HPDE6-E6E7 (cell line): ENCODE measurements around the gene SLCO3A1.
"Not testable (repeated sequence)": the region's sequence is repeated elsewhere in the genome, so short reads cannot be mapped to it uniquely, and the experiment has no call there.

ENCODE experiments used
- DNase-seq: peaks from one replicate; pipeline ENCODE4 v3.0.0; 2011; ENCODE audit warnings: missing footprints; ENCODE audit errors: extremely low spot score

Gene SLCO3A1

DNA sequence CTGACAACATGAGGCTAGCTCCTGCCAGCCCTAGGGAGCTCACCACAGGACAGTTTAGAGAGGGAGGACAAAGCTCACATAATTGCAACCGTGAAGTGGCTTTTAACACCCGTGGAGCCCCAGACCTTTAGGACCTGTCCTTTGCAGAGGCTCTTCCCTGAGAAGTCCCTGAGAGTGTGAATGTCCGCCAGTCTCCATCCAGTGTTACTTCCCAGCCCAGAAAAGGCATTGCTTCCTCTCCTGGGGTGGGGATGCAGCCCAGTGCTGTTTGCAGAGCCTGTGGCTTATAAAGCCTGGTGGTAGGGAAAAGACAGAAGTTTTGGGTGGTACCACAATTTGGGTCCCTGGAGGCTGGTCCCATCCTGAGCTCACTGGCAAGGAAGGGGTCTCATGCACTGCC lies 182.0 kb downstream of the SLCO3A1 start:
- DNase-seq: no peak

- no peak for DNase-seq
Observed at GRCh38 chr15:92035961-92036360, 182.5 kb downstream of the SLCO3A1 start.

- no peak for DNase-seq
Observed at GRCh38 chr15:92037491-92037890, 184.0 kb downstream of the SLCO3A1 start.

DNA sequence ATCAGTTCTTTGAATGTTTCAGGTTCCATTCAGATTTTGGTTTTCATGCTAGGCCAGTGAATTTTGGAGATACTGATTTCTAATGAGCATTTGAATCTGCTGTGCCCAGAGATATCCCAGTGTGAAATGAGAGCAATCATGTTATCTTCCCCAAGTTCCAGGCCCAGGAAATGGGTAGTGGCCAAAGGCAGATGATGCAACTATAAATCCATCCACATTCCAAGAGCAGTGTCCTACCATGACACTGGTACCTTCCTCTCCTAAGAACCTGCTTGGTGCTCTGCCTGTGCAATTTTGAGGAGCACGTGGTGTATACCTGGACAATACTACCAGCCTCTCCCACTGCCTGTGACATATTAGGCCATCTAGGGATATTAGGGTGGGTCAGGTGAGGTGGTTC lies 186.8 kb downstream of the SLCO3A1 start:
- DNase-seq: no peak

DNA sequence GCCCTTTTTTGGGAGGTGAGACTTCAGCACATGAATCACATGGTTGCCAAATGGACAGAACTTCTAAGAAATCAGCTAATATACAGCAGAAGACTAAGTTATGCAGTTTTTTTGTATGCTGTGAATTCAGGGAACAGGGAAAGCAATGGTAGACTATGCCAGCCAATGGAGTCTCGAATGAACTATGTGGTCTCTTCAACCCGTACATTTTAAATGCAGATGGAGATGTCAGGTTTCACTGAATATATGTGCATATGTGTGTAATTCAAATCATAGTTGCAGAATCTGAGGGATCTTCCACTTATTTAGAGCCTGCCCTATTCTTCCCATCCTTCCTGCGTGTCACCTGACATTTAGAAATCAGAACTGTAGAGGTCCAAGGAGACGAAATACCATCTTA lies 187.9 kb downstream of the SLCO3A1 start:
- no peak for DNase-seq

DNA sequence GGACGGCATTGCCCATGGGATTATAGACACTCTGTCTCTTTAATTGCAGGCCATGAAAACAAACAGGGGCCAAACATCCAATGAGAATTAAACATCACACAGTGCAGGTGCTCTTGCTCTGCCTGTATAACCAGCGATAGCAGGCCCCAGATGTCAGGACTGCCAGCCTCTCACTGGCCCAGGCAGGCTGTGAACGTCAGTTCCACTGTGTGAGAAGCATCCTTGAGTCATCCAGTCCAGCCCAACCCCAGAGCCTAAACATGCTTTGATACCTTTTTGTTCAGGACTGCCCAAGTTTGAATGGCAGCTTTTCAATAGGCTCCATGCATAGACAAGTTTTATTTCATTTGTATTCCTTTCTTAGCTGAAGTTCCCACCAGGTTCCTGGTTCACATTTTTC lies 189.8 kb downstream of the SLCO3A1 start:
- no peak for DNase-seq

DNA sequence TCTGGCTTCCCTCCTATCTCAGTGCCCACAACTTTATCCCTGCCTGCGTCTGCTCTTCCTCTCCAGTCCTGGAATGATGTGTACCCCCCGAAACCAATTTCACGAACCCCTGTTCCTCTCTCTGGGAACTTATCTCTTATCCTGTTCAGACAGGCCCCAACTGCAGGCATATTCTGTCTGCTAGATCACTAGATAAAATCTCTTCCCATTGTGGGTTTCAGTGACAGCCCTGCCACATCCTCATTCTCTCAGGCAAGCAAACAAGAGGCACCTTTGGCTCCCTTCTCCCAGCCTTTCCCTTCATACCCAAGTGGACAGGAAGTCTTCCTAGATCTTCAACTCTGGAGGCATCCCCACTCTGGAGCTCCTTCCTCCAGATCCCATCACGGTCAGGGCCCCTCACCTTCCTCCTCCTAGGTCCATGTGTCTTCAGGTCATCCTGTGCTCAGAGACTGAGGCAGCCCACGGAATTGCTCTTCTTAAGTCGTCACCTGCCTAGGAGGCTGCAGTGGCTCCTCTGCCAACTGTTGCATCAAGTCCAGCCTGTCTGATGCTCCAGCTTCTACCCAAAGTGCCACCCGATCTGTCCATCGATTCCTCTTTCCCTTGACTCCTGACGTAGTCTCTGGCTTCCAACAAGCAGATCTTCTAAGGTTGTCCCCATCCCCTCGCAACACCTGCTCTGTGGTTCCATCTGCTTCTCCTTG lies 190.8 kb downstream of the SLCO3A1 start:
- DNase-seq: no peak

GRCh38 chr15:92047900-92048299 lies 194.4 kb downstream of the SLCO3A1 start:
- DNase-seq: no peak

DNA sequence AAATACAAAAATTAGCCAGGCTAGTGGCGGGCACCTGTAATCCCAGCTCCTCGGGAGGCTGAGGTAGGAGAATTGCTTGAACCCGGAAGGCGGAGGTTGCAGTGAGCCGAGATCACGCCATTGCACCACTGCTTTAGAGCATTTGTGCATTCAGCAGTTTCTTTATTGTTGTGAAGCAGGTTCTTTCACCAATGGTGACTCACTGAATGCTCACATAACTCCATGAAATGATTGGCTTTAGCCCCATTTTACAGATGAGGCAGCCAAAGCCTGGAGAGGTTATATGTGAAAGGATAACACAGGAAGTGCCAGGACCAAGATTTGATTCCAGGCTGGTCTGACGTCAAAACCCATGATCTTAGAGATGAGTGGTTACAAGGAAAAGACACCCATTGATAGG lies 195.2 kb downstream of the SLCO3A1 start:
- no peak for DNase-seq

DNA sequence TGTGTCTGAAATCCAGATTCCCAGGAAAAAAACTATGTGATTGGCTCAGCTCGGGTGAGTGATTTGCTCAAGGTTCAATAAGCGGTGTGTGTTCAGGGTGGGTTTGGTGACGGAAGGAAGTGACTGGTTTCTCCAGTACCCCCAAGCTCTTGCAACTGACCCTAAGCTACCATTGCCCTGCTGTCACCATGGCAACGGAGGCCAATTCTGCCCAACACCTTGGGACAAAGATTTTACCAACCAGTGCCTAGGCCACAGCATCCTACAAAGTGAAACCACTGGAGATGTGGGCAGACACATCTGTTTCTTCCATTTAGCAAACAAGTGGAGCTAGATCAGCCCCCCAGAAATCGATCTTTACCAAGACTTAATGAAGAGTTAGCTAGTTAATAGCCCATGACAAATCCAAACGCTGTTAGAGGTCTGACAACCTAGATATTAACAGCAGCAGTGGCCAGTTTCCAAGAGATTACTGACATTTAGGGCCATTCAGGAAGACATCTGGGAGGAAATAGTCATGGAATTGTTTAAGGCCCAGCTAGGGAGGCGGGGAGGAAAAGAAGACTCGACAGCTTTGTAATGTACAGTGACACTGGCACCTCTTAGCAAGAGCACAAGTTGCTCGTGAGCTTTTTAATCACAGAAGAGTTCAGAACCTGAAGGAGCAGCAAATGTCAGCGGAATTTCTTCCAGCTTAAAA lies 195.9 kb downstream of the SLCO3A1 start:
- DNase-seq: no peak

DNA sequence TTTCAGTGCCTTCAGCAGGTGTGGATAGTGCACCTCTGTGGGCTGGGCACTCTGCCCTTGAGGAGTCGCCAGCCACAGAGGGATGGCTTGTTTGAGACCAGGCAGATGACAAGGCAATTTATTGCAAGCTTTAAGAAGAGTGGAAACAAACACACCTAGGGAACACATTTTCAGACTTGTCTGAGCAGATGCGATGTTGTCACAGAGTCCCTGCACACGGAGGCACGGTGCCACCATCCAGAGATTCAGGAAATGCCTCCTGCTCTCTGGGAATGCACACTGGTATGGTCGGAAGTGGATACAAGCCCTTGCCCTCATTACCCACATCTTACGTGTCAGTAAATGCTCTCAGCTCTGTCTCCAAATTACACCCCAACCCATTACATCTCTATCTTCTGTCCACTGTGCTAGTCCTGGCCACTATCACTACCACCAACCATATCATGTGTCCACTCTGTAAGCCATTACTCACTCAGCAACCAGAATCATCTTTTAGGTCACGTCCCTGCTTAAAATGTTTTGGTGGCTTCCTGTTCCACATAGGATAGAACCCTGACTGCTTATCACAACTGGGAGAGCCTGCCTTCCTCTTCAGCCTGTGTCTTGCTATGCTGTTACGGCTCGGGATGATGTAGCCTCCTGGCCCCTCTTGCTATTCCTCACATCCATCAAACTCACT lies 196.9 kb downstream of the SLCO3A1 start:
- DNase-seq: no peak

DNA sequence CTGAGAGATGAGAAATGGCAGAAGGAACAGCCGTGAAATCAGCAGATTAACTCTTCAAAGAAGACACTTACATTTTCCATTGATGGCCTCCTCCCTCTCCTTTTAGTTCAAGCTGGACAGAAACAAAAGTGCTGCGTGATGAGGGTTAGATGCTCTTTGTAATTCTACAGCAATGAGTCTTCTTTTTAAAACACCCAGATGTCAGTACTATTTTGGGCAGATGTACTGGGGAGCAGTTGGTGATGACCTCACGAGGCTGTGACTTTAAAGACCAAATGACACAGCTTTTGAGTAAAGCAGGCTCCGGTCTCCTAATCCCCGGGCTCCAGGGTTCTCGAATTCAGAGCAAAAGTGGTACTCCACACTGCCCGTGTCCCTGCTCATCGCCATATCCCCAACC lies 198.2 kb downstream of the SLCO3A1 start:
- DNase-seq: no peak

- DNase-seq: no peak
Observed at GRCh38 chr15:92053753-92054316, 200.3 kb downstream of the SLCO3A1 start.

DNA sequence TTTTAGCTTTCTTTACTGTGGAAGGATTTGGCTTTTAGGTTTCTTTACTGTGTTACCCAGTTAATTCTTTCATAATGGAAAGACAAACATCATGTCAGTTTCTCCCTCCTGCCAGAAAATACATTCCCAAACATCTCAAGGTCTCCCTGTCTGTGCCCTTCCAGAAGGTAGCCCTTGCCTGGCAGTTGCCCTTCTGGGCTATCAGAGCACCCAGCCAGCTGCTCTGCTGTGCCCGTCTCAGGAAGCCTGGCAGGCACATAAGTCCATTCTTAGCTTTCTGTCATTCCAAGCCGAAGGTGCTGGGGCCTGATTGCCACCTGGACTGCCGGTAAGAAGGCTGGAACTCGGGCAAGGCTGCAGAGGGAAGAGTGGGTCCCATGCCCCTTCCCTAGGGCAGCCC lies 203.4 kb downstream of the SLCO3A1 start:
- no peak for DNase-seq

- DNase-seq: no peak
Observed at GRCh38 chr15:92059036-92059970, 205.8 kb downstream of the SLCO3A1 start.

DNA sequence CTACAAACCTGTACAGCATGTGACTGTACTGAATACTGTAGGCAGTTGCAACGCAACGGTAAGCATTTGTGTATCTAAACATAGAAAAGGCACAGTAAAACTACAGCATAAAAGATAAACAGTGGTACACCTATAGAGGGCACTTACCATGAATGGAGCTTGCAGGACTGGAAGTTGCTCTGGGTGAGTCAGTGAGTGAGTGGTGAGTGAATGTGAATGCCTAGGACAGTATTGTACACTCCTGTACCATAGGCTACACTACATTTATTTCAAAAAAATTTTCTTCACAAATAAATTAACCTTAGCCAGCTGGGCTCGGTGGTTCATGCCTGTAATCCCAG lies 206.4 kb downstream of the SLCO3A1 start:
- not testable (repeated sequence) for DNase-seq

GRCh38 chr15:92061511-92062195 lies 208.1 kb downstream of the SLCO3A1 start:
- no peak for DNase-seq

DNA sequence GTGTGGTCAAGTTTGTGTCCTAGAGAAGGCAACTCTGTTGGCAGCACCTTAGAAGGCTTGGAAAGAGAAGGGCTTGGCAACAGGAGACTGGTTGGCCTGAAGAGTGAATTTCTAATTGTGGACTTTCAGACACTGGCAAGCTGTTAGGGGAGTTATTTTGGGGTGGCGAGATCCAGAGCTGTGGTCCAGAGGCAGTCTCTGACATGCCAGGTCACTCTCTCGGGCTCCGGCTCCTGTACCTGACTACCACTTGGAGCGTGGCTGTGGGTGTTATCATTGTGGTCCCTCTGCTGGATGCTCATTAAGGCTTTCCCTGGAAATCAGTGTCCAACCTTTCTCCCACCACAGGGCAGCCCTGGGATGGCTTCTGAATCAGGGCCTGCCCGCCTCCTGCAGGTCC lies 209.0 kb downstream of the SLCO3A1 start:
- DNase-seq: no peak

DNA sequence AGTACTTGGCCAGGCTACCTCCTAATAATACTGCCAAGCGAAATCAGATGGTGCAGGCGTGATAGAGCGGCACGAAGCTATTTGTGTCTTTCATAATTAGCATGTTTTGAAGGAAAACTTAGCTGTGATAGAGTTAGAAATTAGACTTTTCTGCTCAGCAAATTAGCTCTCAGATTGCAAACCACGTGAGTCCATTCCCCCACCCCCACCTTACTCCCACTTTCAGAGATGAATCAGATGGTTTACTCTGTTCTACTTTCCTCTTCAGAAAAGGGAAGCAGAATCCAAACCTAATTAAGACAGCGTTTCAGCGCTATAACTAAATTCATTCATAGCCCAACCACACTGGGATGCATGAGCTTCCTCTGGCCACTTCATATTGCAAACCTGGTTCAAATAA lies 214.6 kb downstream of the SLCO3A1 start:
- DNase-seq: no peak

DNA sequence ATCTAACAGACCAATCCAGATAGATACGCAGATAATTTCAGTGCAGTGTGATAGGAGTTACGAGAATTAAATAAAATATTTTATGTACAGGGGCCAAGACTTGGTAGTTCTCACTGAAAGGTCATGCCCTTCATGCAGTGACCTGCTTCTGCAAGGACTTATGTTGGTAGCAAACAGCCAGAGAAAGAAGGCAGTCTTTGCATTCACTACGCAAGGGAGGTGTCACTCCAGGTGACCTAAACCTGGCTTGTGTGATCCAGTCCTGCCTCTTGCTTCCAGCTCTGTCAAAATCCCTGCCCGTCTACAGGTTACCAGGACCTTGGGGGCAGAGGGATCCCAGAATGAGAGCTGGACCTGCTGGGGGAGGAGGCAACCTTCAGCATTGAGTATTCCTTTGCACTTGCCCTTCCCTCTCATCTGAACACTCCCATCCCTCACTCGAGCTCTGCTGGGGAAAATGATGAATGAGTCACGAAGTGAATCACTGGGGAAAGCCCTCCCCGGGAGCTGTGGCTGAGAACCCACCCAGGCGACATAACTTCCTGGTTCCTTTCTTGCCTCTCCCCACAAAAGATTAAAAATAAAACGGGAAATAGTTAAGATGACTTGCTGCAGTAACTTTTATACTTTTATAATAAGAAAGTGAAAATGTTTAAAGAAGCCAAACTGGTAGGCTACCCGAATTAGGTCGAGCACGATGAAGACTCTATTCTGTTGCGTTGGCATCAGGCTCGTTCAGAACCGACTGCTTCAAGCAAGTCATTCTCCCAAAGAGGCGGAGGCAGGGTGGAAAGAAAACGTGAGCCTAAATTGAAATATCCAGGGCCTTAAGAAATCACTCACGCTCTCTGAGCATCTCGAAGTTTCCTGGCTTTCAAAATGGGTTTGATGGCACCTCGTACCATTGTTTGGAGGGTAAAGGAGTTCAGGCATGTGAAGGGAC lies 216.1 kb downstream of the SLCO3A1 start:
- peak; percentile 93 for DNase-seq
